ENCODE results near the gene TROAP. TPM values are rescaled to one million over a fixed set of nuclear protein-coding genes. Genes with fewer than 3 reads are reported as not detected.

The TROAP gene
- total and polyA plus RNA-seq, 2 donors (not counting 1 experiment from before 2014, with no cell fraction given) = 0.88 to 1.0 TPM

- no CpG with 5 or more reads among the region's 1 CpG for WGBS (ENCODE audit: insufficient coverage)
- Histone ChIP-seq H3K4me2 (replicated peaks; ENCODE audit: low read depth, low read length, poor library complexity, severe bottlenecking) (no peak overlapping the region), H3K4me3 (ENCODE audit: control extremely low read depth in 1 of 5, extremely low read depth in 1 of 5, insufficient read depth in 1 of 5, low read depth in 2 of 5, low read length in 4 of 5) (no peak overlapping the region), H3K4me1 (ENCODE audit: control insufficient read depth in 2 of 2, insufficient read depth in 2 of 2, low read length in 2 of 2) (peaks cover 5 to 15% of the 10 kb centered on the region in 2 donors), H4K20me1 (ENCODE audit: control insufficient read depth, insufficient read depth, low read length, poor library complexity, severe bottlenecking) (no peaks in the 10 kb centered on the region), H3K9ac (ENCODE audit: low read length) (no peak overlapping the region), H3K27me3 (replicated peaks in 1 of 4; ENCODE audit: control extremely low read depth in 1 of 4, control insufficient read depth in 3 of 4, insufficient read depth in 4 of 4, low read length in 3 of 4) (peaks cover 0 to 4% (median 0%) of the 10 kb centered on the region in 4 experiments), H3K9me3 (ENCODE audit: control extremely low read depth in 1 of 3, control insufficient read depth in 2 of 3, insufficient read depth in 1 of 3, low read length in 2 of 3) (no peaks in the 10 kb centered on the region), H3K36me3 (replicated peaks in 1 of 2; ENCODE audit: control extremely low read depth in 1 of 2, control insufficient read depth in 1 of 2, extremely low read depth in 1 of 2, insufficient read depth in 2 of 2, low read length in 1 of 2) (no peaks in the 10 kb centered on the region), H2AFZ (ENCODE audit: insufficient read depth, low read depth, low read length, poor library complexity, severe bottlenecking) (no peak overlapping the region), H3K79me2 (ENCODE audit: control insufficient read depth, insufficient read depth, low read length) (peaks cover 11% of the 10 kb centered on the region), H3K27ac (ENCODE audit: low read length in 2 of 2) (no peak overlapping the region)
- Mint-ChIP-seq H3K9me3 (ENCODE audit: insufficient read depth) (no peaks in the 10 kb centered on the region), H3K4me3 (no peak overlapping the region), H3K4me1 (peaks cover 10% of the 10 kb centered on the region), H3K27ac (no peak overlapping the region), H3K27me3 (peaks cover 18% of the 10 kb centered on the region)
- TF ChIP-seq, protein P1, sequence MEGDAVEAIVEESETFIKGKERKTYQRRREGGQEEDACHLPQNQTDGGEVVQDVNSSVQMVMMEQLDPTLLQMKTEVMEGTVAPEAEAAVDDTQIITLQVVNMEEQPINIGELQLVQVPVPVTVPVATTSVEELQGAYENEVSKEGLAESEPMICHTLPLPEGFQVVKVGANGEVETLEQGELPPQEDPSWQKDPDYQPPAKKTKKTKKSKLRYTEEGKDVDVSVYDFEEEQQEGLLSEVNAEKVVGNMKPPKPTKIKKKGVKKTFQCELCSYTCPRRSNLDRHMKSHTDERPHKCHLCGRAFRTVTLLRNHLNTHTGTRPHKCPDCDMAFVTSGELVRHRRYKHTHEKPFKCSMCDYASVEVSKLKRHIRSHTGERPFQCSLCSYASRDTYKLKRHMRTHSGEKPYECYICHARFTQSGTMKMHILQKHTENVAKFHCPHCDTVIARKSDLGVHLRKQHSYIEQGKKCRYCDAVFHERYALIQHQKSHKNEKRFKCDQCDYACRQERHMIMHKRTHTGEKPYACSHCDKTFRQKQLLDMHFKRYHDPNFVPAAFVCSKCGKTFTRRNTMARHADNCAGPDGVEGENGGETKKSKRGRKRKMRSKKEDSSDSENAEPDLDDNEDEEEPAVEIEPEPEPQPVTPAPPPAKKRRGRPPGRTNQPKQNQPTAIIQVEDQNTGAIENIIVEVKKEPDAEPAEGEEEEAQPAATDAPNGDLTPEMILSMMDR (IDR thresholded peaks at IDR 0.05) = no peak
- no peak for TF ChIP-seq EZH2 (IDR thresholded peaks at IDR 0.05; ENCODE audit: borderline replicate concordance, insufficient read depth, low read depth, low read length, poor library complexity, severe bottlenecking)
- CTCF ChIA-PET = interaction anchor here (0.9 to 22.4 kb wide), 7 partner anchors 9 to 152 kb away, joined by 3 to 729 read pairs (median 4); partner anchors contain the start of gene C1QL4
- POLR2A ChIA-PET = no interaction called here
- no peak for ATAC-seq (ENCODE audit: low read depth)
- intact Hi-C loops (cut with micrococcal nuclease) = no loop called here
- no peak for DNase-seq
These were observed 39.0 kb downstream of the TROAP start for GRCh38 chr12:49362077-49362476.

DNA sequence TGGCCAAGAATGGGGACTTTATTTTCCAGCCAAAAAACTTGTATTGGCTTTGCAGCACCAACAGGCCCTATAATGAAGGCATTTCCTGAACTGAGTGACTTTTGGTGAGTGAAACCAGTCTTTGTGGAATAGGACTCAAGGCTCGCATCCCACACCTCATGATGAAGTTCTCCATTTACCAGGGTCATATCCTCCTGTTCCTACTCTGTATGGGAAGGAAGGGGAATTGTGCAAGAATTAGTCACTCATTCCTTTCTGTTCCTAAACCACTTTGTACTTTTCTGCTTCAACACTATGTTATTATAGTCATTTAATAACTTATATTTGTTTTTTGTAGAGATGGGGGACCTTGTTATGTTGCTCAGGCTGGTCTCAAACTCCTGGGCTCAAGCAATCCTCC, 41.9 kb downstream of the TROAP start:
- no peaks in the 10 kb centered on the region for H4K20me1 ChIP-seq (ENCODE audit: control insufficient read depth, insufficient read depth, low read length, poor library complexity, severe bottlenecking)
- no peak overlapping the region for H3K4me2 ChIP-seq (replicated peaks; ENCODE audit: low read depth, low read length, poor library complexity, severe bottlenecking)
- intact Hi-C loops (cut with micrococcal nuclease) = loop anchor here (5.0 kb wide), 1 partner anchor 62 kb away; no protein-coding TSS in a partner anchor
- H2AFZ ChIP-seq (ENCODE audit: insufficient read depth, low read depth, low read length, poor library complexity, severe bottlenecking) = no peak overlapping the region
- Mint-ChIP-seq H3K4me1 (peaks cover 32% of the 10 kb centered on the region), H3K27me3 (peaks cover 7% of the 10 kb centered on the region), H3K9me3 (ENCODE audit: insufficient read depth) (no peaks in the 10 kb centered on the region), H3K27ac (no peak overlapping the region), H3K4me3 (no peak overlapping the region)
- peaks cover 11% of the 10 kb centered on the region for H3K79me2 ChIP-seq (ENCODE audit: control insufficient read depth, insufficient read depth, low read length)
- DNase-seq (no peak), ATAC-seq (ENCODE audit: low read depth) (no peak)
- peaks cover 22 to 33% of the 10 kb centered on the region in 2 donors for H3K4me1 ChIP-seq (ENCODE audit: control insufficient read depth in 2 of 2, insufficient read depth in 2 of 2, low read length in 2 of 2)
- H3K27me3 ChIP-seq (replicated peaks in 1 of 4; ENCODE audit: control extremely low read depth in 1 of 4, control insufficient read depth in 3 of 4, insufficient read depth in 4 of 4, low read length in 3 of 4) = no peaks in the 10 kb centered on the region
- H3K9me3 ChIP-seq (ENCODE audit: control extremely low read depth in 1 of 3, control insufficient read depth in 2 of 3, insufficient read depth in 1 of 3, low read length in 2 of 3) = no peaks in the 10 kb centered on the region
- no peak overlapping the region for H3K4me3 ChIP-seq (ENCODE audit: control extremely low read depth in 1 of 5, extremely low read depth in 1 of 5, insufficient read depth in 1 of 5, low read depth in 2 of 5, low read length in 4 of 5)
- CTCF ChIA-PET = interaction anchor here (0.8 to 22.4 kb wide), 6 partner anchors 8 to 302 kb away, joined by 3 to 729 read pairs (median 14); partner anchors contain the start of gene DNAJC22
- H3K36me3 ChIP-seq (replicated peaks in 1 of 2; ENCODE audit: control extremely low read depth in 1 of 2, control insufficient read depth in 1 of 2, extremely low read depth in 1 of 2, insufficient read depth in 2 of 2, low read length in 1 of 2) = no peaks in the 10 kb centered on the region
- H3K27ac ChIP-seq (ENCODE audit: low read length in 2 of 2) = no peak overlapping the region
- POLR2A ChIA-PET = interaction anchor here (0.6 kb wide), 1 partner anchor 65 kb away, joined by 9 read pairs; no protein-coding TSS in a partner anchor
- WGBS (ENCODE audit: insufficient coverage) = no CpG with 5 or more reads among the region's 1 CpG
- no peak overlapping the region for H3K9ac ChIP-seq (ENCODE audit: low read length)
- no peak for TF ChIP-seq EZH2 (IDR thresholded peaks at IDR 0.05; ENCODE audit: borderline replicate concordance, insufficient read depth, low read depth, low read length, poor library complexity, severe bottlenecking)
- TF ChIP-seq, protein P1 (IDR thresholded peaks at IDR 0.05) = no peak
